HFFc6 (cell line): Measurements from ENCODE around the gene KIF13A. TPM values are rescaled to one million over a fixed set of nuclear protein-coding genes. Genes with fewer than 3 reads are reported as not detected.

Experiments
- DNase-seq: peaks from one replicate; pipeline ENCODE4 v3.0.0-alpha.2; 2018
- H3K27ac Mint-ChIP-seq: 2 replicates; pipeline ENCODE4 v1.8.0; 2020; ENCODE audit warnings: mild to moderate bottlenecking, mixed read lengths
- H3K27me3 Mint-ChIP-seq: 2 replicates; pipeline ENCODE4 v1.8.0; 2021; ENCODE audit warnings: mild to moderate bottlenecking, moderate library complexity, mixed read lengths; ENCODE audit not compliant: insufficient read depth
- H3K36me3 Mint-ChIP-seq: 2 replicates; pipeline ENCODE4 v1.8.0; 2021; ENCODE audit warnings: low read depth, mixed read lengths
- H3K4me1 Mint-ChIP-seq: 2 replicates; pipeline ENCODE4 v1.8.0; 2020; ENCODE audit warnings: low read depth, mixed read lengths
- H3K4me3 Mint-ChIP-seq: 2 replicates; pipeline ENCODE4 v1.8.0; 2020; ENCODE audit warnings: mild to moderate bottlenecking, moderate library complexity, mixed read lengths
- H3K9me3 Mint-ChIP-seq: 2 replicates; pipeline ENCODE4 v1.8.0; 2020; ENCODE audit warnings: mild to moderate bottlenecking, mixed read lengths
- CTCF ChIP-seq: fragments of 200-600 bp; sonication (generic); IDR thresholded peaks from 2 replicates; pipeline ENCODE4 v1.5.0; 2021; ENCODE audit warnings: antibody characterized with exemption, mild to moderate bottlenecking
- total RNA-seq, 6 experiments: library from RNA; stranded (reverse); fragmentation: NEBNext Ultra II Directional; extraction: Animal tissue kit (Norgen Biotek cat#: 25700); gene quantifications; 2 replicates in 1 of 6; 3 replicates in 5 of 6; pipeline ENCODE4 v1.2.3, GENCODE V29; 2021

The KIF13A gene
- total RNA-seq, 6 experiments from 2014 or later, result 63.7 to 72.8 (median 66.4) TPM

GRCh38 chr6:17945575-17945974, 41.9 kb downstream of the KIF13A start:
- H3K4me1 Mint-ChIP-seq, result peaks cover 46% of the 10 kb centered on the region
- H3K27me3 Mint-ChIP-seq, result no peaks in the 10 kb centered on the region
- H3K36me3 Mint-ChIP-seq, result peaks cover 11% of the 10 kb centered on the region
- H3K4me3 Mint-ChIP-seq, result no peak overlapping the region
- peak overlapping the region; percentile 82 for H3K27ac Mint-ChIP-seq
- no peaks in the 10 kb centered on the region for H3K9me3 Mint-ChIP-seq
- no peak for TF ChIP-seq CTCF
- no peak for DNase-seq

- Mint-ChIP-seq H3K36me3 (peaks cover 15% of the 10 kb centered on the region), H3K4me1 (peaks cover 46% of the 10 kb centered on the region), H3K27me3 (no peaks in the 10 kb centered on the region), H3K27ac (peak overlapping the region; percentile 82), H3K9me3 (no peaks in the 10 kb centered on the region), H3K4me3 (no peak overlapping the region)
- peak; percentile 48 for DNase-seq
- TF ChIP-seq CTCF, result no peak
Measured at GRCh38 chr6:17945111-17945510, 42.3 kb downstream of the KIF13A start.

GRCh38 chr6:17941318-17941717, 46.1 kb downstream of the KIF13A start:
- no peak overlapping the region for H3K4me3 Mint-ChIP-seq
- no peak for TF ChIP-seq CTCF

GRCh38 chr6:17940151-17940792, 47.2 kb downstream of the KIF13A start:
- Mint-ChIP-seq H3K4me3 (no peak overlapping the region), H3K27ac (peak overlapping the region; percentile 33), H3K4me1 (peaks cover 63% of the 10 kb centered on the region), H3K9me3 (no peaks in the 10 kb centered on the region), H3K27me3 (no peaks in the 10 kb centered on the region), H3K36me3 (peaks cover 27% of the 10 kb centered on the region)
- no peak for DNase-seq
- TF ChIP-seq CTCF, result no peak

More at GRCh38 chr6:17941318-17941717, 46.1 kb downstream of the KIF13A start:
- no peaks in the 10 kb centered on the region for H3K27me3 Mint-ChIP-seq
- peaks cover 27% of the 10 kb centered on the region for H3K36me3 Mint-ChIP-seq
- H3K9me3 Mint-ChIP-seq, result no peaks in the 10 kb centered on the region
- DNase-seq, result no peak
- no peak overlapping the region for H3K27ac Mint-ChIP-seq
- peaks cover 65% of the 10 kb centered on the region for H3K4me1 Mint-ChIP-seq

- no peak for TF ChIP-seq CTCF
- Mint-ChIP-seq H3K9me3 (no peaks in the 10 kb centered on the region), H3K27me3 (no peaks in the 10 kb centered on the region), H3K4me3 (no peak overlapping the region; the same call in 1 of the 2 replicates), H3K36me3 (peaks cover 22% of the 10 kb centered on the region), H3K27ac (peak overlapping the region; percentile 24), H3K4me1 (peaks cover 57% of the 10 kb centered on the region)
- DNase-seq, result peak; percentile 35
Measured at GRCh38 chr6:17938901-17939300, 48.5 kb downstream of the KIF13A start.
